Ishikawa (cell line): ENCODE results near the gene TGFBR3L.

Source experiments
- CEBPB ChIP-seq: IDR thresholded peaks from 2 replicates; pipeline ENCODE4 v1.6.1; 2012
- CREB1 ChIP-seq: IDR thresholded peaks from 2 replicates; pipeline ENCODE4 v1.6.1; 2012; ENCODE audit warnings: low read depth
- EP300 ChIP-seq: IDR thresholded peaks from 2 replicates; pipeline ENCODE4 v1.6.1; 2012; ENCODE audit warnings: borderline replicate concordance
- RAD21 ChIP-seq: IDR thresholded peaks from 2 replicates; pipeline ENCODE4 v1.6.1; 2012; ENCODE audit warnings: low read depth
- TAF1 ChIP-seq: IDR thresholded peaks from 2 replicates; pipeline ENCODE4 v1.6.1; 2012; ENCODE audit warnings: low read depth, mild to moderate bottlenecking
- TCF12 ChIP-seq: IDR thresholded peaks from 2 replicates; pipeline ENCODE4 v1.6.1; 2012; ENCODE audit warnings: low read depth
- YY1 ChIP-seq: IDR thresholded peaks from 2 replicates; pipeline ENCODE4 v1.6.1; 2012; ENCODE audit warnings: low read depth
- TF ChIP-seq, protein P1 (sequence below): IDR thresholded peaks from 2 replicates; pipeline ENCODE4 v1.6.1; 2012; ENCODE audit warnings: low read depth, mild to moderate bottlenecking
- TF ChIP-seq, protein P2 (sequence below): IDR thresholded peaks from 2 replicates; pipeline ENCODE4 v1.6.1; 2012
- TF ChIP-seq, protein P3 (sequence below): IDR thresholded peaks from 2 replicates; pipeline ENCODE4 v1.6.1; 2012

DNA sequence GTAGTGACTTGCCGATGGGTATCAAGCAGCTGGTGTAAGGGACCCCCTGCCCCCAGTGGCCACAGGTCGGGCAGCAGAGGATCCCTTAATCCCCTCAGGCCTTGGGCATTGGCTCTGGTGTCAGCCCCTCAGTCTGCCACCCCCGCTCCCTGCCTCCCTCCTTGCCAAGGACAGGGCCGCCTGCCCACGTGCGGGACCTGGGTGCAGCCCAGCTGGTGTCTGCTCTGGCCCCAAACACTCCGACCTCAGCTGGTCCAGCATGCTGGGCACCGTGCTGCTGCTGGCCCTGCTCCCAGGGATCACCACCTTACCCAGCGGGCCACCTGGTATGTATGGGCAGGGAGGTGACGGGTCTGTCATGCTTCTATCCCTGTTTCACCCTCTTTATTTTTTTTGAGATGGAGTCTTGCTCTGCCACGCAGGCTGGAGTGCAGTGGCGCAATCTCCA, at the start of gene TGFBR3L:
- TF ChIP-seq TAF1 (no peak), CREB1 (no peak), RAD21 (no peak), EP300 (no peak), CEBPB (no peak), YY1 (no peak), TCF12 (no peak)
- TF ChIP-seq, protein P1, sequence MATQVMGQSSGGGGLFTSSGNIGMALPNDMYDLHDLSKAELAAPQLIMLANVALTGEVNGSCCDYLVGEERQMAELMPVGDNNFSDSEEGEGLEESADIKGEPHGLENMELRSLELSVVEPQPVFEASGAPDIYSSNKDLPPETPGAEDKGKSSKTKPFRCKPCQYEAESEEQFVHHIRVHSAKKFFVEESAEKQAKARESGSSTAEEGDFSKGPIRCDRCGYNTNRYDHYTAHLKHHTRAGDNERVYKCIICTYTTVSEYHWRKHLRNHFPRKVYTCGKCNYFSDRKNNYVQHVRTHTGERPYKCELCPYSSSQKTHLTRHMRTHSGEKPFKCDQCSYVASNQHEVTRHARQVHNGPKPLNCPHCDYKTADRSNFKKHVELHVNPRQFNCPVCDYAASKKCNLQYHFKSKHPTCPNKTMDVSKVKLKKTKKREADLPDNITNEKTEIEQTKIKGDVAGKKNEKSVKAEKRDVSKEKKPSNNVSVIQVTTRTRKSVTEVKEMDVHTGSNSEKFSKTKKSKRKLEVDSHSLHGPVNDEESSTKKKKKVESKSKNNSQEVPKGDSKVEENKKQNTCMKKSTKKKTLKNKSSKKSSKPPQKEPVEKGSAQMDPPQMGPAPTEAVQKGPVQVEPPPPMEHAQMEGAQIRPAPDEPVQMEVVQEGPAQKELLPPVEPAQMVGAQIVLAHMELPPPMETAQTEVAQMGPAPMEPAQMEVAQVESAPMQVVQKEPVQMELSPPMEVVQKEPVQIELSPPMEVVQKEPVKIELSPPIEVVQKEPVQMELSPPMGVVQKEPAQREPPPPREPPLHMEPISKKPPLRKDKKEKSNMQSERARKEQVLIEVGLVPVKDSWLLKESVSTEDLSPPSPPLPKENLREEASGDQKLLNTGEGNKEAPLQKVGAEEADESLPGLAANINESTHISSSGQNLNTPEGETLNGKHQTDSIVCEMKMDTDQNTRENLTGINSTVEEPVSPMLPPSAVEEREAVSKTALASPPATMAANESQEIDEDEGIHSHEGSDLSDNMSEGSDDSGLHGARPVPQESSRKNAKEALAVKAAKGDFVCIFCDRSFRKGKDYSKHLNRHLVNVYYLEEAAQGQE: no peak
- TF ChIP-seq, protein P2, sequence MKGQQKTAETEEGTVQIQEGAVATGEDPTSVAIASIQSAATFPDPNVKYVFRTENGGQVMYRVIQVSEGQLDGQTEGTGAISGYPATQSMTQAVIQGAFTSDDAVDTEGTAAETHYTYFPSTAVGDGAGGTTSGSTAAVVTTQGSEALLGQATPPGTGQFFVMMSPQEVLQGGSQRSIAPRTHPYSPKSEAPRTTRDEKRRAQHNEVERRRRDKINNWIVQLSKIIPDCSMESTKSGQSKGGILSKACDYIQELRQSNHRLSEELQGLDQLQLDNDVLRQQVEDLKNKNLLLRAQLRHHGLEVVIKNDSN: no peak
- TF ChIP-seq, protein P3, sequence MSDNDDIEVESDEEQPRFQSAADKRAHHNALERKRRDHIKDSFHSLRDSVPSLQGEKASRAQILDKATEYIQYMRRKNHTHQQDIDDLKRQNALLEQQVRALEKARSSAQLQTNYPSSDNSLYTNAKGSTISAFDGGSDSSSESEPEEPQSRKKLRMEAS: no peak
